H1 (cell line): Measurements from ENCODE around the gene MFRP. TPM values are rescaled to one million over a fixed set of nuclear protein-coding genes. Genes with fewer than 3 reads are reported as not detected.

Experiments
- BCL11A ChIP-seq, 2 experiments: IDR thresholded peaks; one replicate each; pipeline ENCODE4 v1.6.1; 2011; ENCODE audit warnings: low read depth in 2 of 2, low read length in 2 of 2, mild to moderate bottlenecking in 2 of 2
- CBX5 ChIP-seq: fragments of 300-800, 300-1000 bp; sonication (generic); IDR thresholded peaks from 2 replicates; pipeline ENCODE4 v1.7.1; 2016; ENCODE audit warnings: antibody characterized with exemption, low read length, low read depth
- CEBPB ChIP-seq: IDR thresholded peaks from 2 replicates; pipeline ENCODE4 v1.6.1; 2012; ENCODE audit warnings: low read depth, low read length
- CHD1 ChIP-seq: IDR thresholded peaks from 2 replicates; pipeline ENCODE4 v1.6.1; 2012; ENCODE audit warnings: low read depth, low read length, improper control_type of control experiment
- CREB1 ChIP-seq: IDR thresholded peaks from 2 replicates; pipeline ENCODE4 v1.6.1; 2012; ENCODE audit warnings: inconsistent platforms
- CTBP2 ChIP-seq: IDR thresholded peaks from 2 replicates; pipeline ENCODE4 v1.7.0; 2011; ENCODE audit warnings: borderline replicate concordance, mild to moderate bottlenecking, moderate library complexity, mixed read lengths, low read length; ENCODE audit not compliant: insufficient read depth, insufficient read length
- E2F6 ChIP-seq: IDR thresholded peaks from 2 replicates; pipeline ENCODE4 v1.6.1; 2012; ENCODE audit warnings: inconsistent platforms
- EGR1 ChIP-seq: IDR thresholded peaks from 2 replicates; pipeline ENCODE4 v1.6.1; 2011; ENCODE audit warnings: low read depth, low read length, borderline replicate concordance
- EZH2 ChIP-seq: fragments of 200-600 bp; sonication (generic); IDR thresholded peaks from 2 replicates; pipeline ENCODE4 v1.7.1; 2012; ENCODE audit warnings: low read depth, mild to moderate bottlenecking, moderate library complexity, low read length, inconsistent platforms; ENCODE audit not compliant: severe bottlenecking
- GABPA ChIP-seq: IDR thresholded peaks from 2 replicates; pipeline ENCODE4 v1.6.1; 2011; ENCODE audit warnings: mild to moderate bottlenecking, low read length, moderate library complexity, borderline replicate concordance; ENCODE audit not compliant: insufficient read depth
- GTF2F1 ChIP-seq: IDR thresholded peaks from 2 replicates; pipeline ENCODE4 v1.6.1; 2012; ENCODE audit warnings: low read depth, low read length, improper control_type of control experiment, borderline replicate concordance
- JUND ChIP-seq: IDR thresholded peaks from 2 replicates; pipeline ENCODE4 v1.6.1; 2011; ENCODE audit warnings: mild to moderate bottlenecking, improper control_type of control experiment, low read length
- KDM5A ChIP-seq: fragments of 200-600 bp; IDR thresholded peaks from 2 replicates; pipeline ENCODE4 v1.7.1; 2012; ENCODE audit warnings: mild to moderate bottlenecking, low read length, inconsistent platforms, mixed read lengths
- MAFK ChIP-seq: IDR thresholded peaks from 2 replicates; pipeline ENCODE4 v1.6.1; 2012; ENCODE audit warnings: low read depth, mild to moderate bottlenecking, improper control_type of control experiment, low read length
- MAX ChIP-seq: IDR thresholded peaks from 2 replicates; pipeline ENCODE4 v1.6.1; 2012; ENCODE audit warnings: inconsistent platforms
- NANOG ChIP-seq: IDR thresholded peaks from 2 replicates; pipeline ENCODE4 v1.6.1; 2011; ENCODE audit warnings: low read length, low read depth, mild to moderate bottlenecking, inconsistent platforms; ENCODE audit not compliant: insufficient read depth, poor library complexity, severe bottlenecking
- NRF1 ChIP-seq: IDR thresholded peaks from 2 replicates; pipeline ENCODE4 v1.6.1; 2011; ENCODE audit warnings: mild to moderate bottlenecking, low read depth, low read length, improper control_type of control experiment
- POU5F1 ChIP-seq: IDR thresholded peaks from 2 replicates; pipeline ENCODE4 v1.6.1; 2011; ENCODE audit warnings: low read depth, mild to moderate bottlenecking, low read length, moderate library complexity
- RBBP5 ChIP-seq: IDR thresholded peaks from 2 replicates; pipeline ENCODE4 v1.7.1; 2012; ENCODE audit warnings: low read depth, mild to moderate bottlenecking, inconsistent platforms, low read length, moderate library complexity, borderline replicate concordance
- SP4 ChIP-seq: IDR thresholded peaks from 2 replicates; pipeline ENCODE4 v1.6.1; 2012; ENCODE audit warnings: low read length, inconsistent platforms
- SRF ChIP-seq: IDR thresholded peaks from 2 replicates; pipeline ENCODE4 v1.6.1; 2011; ENCODE audit warnings: mild to moderate bottlenecking, low read depth, low read length, moderate library complexity
- SUZ12 ChIP-seq: fragments of 200-600 bp; sonication (generic); IDR thresholded peaks from 2 replicates; pipeline ENCODE4 v1.6.1; 2012; ENCODE audit warnings: mild to moderate bottlenecking, inconsistent platforms, low read length, moderate library complexity, mixed read lengths
- TEAD4 ChIP-seq: IDR thresholded peaks from 2 replicates; pipeline ENCODE4 v1.6.1; 2012; ENCODE audit warnings: low read depth, low read length, inconsistent platforms, mixed read lengths
- YY1 ChIP-seq: IDR thresholded peaks from 2 replicates; pipeline ENCODE4 v1.6.1; 2011; ENCODE audit warnings: low read depth, mild to moderate bottlenecking, low read length
- ZNF274 ChIP-seq: IDR thresholded peaks from 2 replicates; pipeline ENCODE4 v1.7.0; 2012; ENCODE audit warnings: low read length, borderline replicate concordance; ENCODE audit errors: extremely low read depth
- polyA plus RNA-seq, 7 experiments: library from polyadenylated mRNA; depleted of rRNA in 3 of 7; stranded (reverse) in 5 of 7; unstranded in 2 of 7; fragments of >200 nt in 5 of 7; fragments of 200-250 nt in 2 of 7; gene quantifications; 1 replicate in 5 of 7; 2 replicates in 1 of 7; 4 replicates in 1 of 7; pipeline versions ENCODE4 v1.2.1 to v1.2.3, GENCODE V29; 2011 to 2013; ENCODE audit warnings: missing spikeins in 2 of 7, mixed read lengths in 2 of 7
- total RNA-seq: library from RNA; stranded (reverse); fragmentation: NEBNext Ultra II Directional; extraction: Animal tissue kit (Norgen Biotek cat#: 25700); gene quantifications from 2 replicates; pipeline ENCODE4 v1.2.1, GENCODE V29; 2021

Gene MFRP
- total and polyA plus RNA-seq, 2 of the 8 experiments (the other 6 are each of a cell fraction or from before 2014, with no cell fraction given) = 0.02 TPM; not detected in 1

- TF ChIP-seq YY1 (peak; percentile 98), E2F6 (no peak), SUZ12 (no peak), MAX (no peak), GABPA (no peak), NANOG (no peak), MAFK (no peak), CEBPB (no peak), SP4 (no peak), BCL11A (IDR thresholded peaks at IDR 0.05; ENCODE audit: low read depth in 2 of 2, low read length in 2 of 2) (no peak), ZNF274 (no peak), CTBP2 (no peak), EGR1 (no peak), KDM5A (peak; percentile 99), RBBP5 (0 out of 2 replicates have a peak, but pooled peaks have one; percentile 17), JUND (0 out of 2 replicates have a peak, but pooled peaks have one; percentile 48), CBX5 (no peak), TEAD4 (no peak), SRF (no peak), POU5F1 (no peak), CREB1 (peak; percentile 90), EZH2 (no peak), GTF2F1 (no peak), NRF1 (no peak), CHD1 (no peak)
Measured at GRCh38 chr11:119334174-119334930, 12.2 kb downstream of the MFRP start, which contains the start of gene RNF26 (continued).
